ENCODE measurements around the gene MROH8.

DNA sequence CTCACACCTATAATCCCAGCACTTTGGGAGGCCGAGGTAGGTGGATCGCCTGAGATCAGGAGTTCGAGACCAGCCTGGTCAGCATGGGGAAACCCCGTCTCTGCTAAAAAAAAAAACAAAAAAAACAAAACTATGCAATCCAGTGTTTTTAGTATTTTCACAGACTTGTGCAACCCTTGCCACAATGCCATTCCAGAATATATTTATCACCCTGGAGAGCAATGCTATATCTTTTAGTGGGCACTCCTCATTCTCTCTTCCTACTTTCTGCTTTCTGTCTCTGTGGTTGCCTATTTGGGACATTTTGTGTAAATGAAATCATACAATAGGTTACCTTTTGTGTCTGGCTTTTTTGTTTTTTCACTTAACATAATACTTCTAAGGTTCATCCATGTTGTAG, 39.1 kb upstream of the MROH8 start:
- TF ChIP-seq, protein P1, sequence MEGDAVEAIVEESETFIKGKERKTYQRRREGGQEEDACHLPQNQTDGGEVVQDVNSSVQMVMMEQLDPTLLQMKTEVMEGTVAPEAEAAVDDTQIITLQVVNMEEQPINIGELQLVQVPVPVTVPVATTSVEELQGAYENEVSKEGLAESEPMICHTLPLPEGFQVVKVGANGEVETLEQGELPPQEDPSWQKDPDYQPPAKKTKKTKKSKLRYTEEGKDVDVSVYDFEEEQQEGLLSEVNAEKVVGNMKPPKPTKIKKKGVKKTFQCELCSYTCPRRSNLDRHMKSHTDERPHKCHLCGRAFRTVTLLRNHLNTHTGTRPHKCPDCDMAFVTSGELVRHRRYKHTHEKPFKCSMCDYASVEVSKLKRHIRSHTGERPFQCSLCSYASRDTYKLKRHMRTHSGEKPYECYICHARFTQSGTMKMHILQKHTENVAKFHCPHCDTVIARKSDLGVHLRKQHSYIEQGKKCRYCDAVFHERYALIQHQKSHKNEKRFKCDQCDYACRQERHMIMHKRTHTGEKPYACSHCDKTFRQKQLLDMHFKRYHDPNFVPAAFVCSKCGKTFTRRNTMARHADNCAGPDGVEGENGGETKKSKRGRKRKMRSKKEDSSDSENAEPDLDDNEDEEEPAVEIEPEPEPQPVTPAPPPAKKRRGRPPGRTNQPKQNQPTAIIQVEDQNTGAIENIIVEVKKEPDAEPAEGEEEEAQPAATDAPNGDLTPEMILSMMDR (conservative IDR thresholded peaks at IDR 0.05) = no peak
- no peak for TF ChIP-seq EZH2 (IDR thresholded peaks at IDR 0.05; ENCODE audit: low read depth)
